SU-DHL-6 (cell line): ENCODE measurements around the gene CRTAC1.

Experiments used
- H2AFZ ChIP-seq: fragments of 200-600 bp; sonication (generic); 2 replicates; pipeline ENCODE4 v1.6.1; 2014; ENCODE audit warnings: low read depth, mild to moderate bottlenecking, moderate library complexity, mixed read lengths, antibody characterized with exemption, low read length; ENCODE audit not compliant: severe bottlenecking
- H3F3A ChIP-seq: fragments of 200-600 bp; shearing (Covaris generic); 2 replicates; pipeline ENCODE4 v1.6.0; 2016; ENCODE audit warnings: antibody characterized with exemption, mild to moderate bottlenecking; ENCODE audit not compliant: insufficient read depth
- H3K27ac ChIP-seq: fragments of 200-600 bp; sonication (generic); 2 replicates; pipeline ENCODE4 v1.5.1; 2016; ENCODE audit warnings: low read depth, mild to moderate bottlenecking, low read length, moderate library complexity, mixed read lengths
- H3K27me3 ChIP-seq: fragments of 200-600 bp; sonication (generic), shearing (Covaris generic); 2 replicates; pipeline ENCODE4 v1.6.0; 2014; ENCODE audit warnings: mild to moderate bottlenecking, low read length
- H3K36me3 ChIP-seq: fragments of 200-600 bp; sonication (generic); 2 replicates; pipeline ENCODE4 v1.6.1; 2014; ENCODE audit warnings: mild to moderate bottlenecking, low read length, mixed read lengths
- H3K4me2 ChIP-seq: fragments of 300-600, 200-600 bp; shearing (Covaris generic), sonication (generic); 2 replicates; pipeline ENCODE4 v1.6.0; 2014; ENCODE audit warnings: low read length, low read depth, mild to moderate bottlenecking; ENCODE audit not compliant: poor library complexity, severe bottlenecking
- H3K4me3 ChIP-seq: fragments of 200-600 bp; sonication (generic); 2 replicates; pipeline ENCODE4 v1.5.1; 2014; ENCODE audit warnings: antibody characterized with exemption, low read length, mild to moderate bottlenecking, mixed read lengths; ENCODE audit not compliant: insufficient read depth, poor library complexity, severe bottlenecking
- H3K79me2 ChIP-seq: fragments of 200-600 bp; sonication (generic); 2 replicates; pipeline ENCODE4 v1.6.1; 2014; ENCODE audit warnings: mild to moderate bottlenecking, low read length, moderate library complexity; ENCODE audit not compliant: insufficient read depth
- H3K9ac ChIP-seq: fragments of 200-600 bp; sonication (generic); 2 replicates; pipeline ENCODE4 v1.7.0; 2014; ENCODE audit warnings: mild to moderate bottlenecking, low read length
- H3K9me2 ChIP-seq: fragments of 200-600 bp; sonication (generic); replicated peaks from 2 replicates; pipeline ENCODE4 v1.6.1; 2014; ENCODE audit warnings: low read length; ENCODE audit not compliant: insufficient read depth
- H3K9me3 ChIP-seq: fragments of 200-600 bp; sonication (generic); 2 replicates; pipeline ENCODE4 v1.6.1; 2014; ENCODE audit warnings: low read length, mixed read lengths; ENCODE audit not compliant: insufficient read depth
- H4K20me1 ChIP-seq: fragments of 200-600 bp; sonication (generic); 2 replicates; pipeline ENCODE4 v1.6.1; 2014; ENCODE audit warnings: low read depth, mild to moderate bottlenecking, antibody characterized with exemption, low read length, moderate library complexity, mixed read lengths
- CTCF ChIP-seq: fragments of 200-600 bp; sonication (generic); IDR thresholded peaks from one replicate; pipeline ENCODE4 v1.5.1; 2017; ENCODE audit warnings: antibody characterized with exemption, mild to moderate bottlenecking, low read length, moderate library complexity; ENCODE audit not compliant: insufficient read depth, poor library complexity, severe bottlenecking
- EZH2phosphoT487 ChIP-seq: fragments of 200-600 bp; sonication (generic), shearing (Covaris generic); conservative IDR thresholded peaks from 2 replicates; pipeline ENCODE4 v1.6.1; 2018; ENCODE audit warnings: mild to moderate bottlenecking, antibody characterized with exemption, low read length, moderate library complexity, mixed read lengths

CRTAC1 gene

GRCh38 chr10:97816609-97817008 is 213.8 kb downstream of the CRTAC1 start:
- Histone ChIP-seq H3K79me2 (no peaks in the 10 kb centered on the region), H2AFZ (no peak overlapping the region), H3K9me2 (no peaks in the 10 kb centered on the region), H3F3A (no peaks in the 10 kb centered on the region), H4K20me1 (no peaks in the 10 kb centered on the region), H3K27me3 (no peaks in the 10 kb centered on the region), H3K9me3 (no peaks in the 10 kb centered on the region), H3K4me2 (no peak overlapping the region), H3K4me3 (no peak overlapping the region), H3K36me3 (no peaks in the 10 kb centered on the region), H3K9ac (no peak overlapping the region), H3K27ac (no peak overlapping the region)
- TF ChIP-seq CTCF (no peak), EZH2phosphoT487 (no peak)
